ENCODE measurements around the gene DDRGK1.

DNA sequence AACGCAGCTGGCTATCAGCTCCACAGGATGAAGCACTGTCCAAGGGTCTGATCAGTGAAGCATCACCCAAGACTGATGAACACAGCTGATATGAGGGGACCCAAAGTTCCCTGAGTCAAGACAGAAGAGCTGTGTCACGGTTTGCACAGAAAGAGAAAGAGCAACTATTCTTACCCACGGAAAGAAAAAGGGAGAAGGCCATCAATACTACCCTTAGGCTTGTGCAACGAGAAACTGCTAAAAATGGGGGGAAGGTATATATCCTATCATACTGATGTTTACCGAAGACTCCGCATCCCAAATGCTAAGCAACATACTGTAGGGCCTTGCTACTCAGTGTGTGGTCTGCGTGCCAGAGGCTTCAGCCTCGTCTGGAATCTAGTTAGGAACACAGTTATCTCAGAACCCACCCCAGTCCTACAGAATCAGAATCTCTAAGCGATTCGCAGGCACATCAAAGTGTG lies 45.5 kb downstream of the DDRGK1 start:
- TF ChIP-seq YY1 (IDR thresholded peaks at IDR 0.05; ENCODE audit: insufficient read depth, insufficient read length), result no peak
- TF ChIP-seq ZNF274 (IDR thresholded peaks at IDR 0.05; ENCODE audit: low read depth, low read length), result no peak
- TF ChIP-seq SUZ12 (IDR thresholded peaks at IDR 0.05; ENCODE audit: extremely low read depth, insufficient read depth, insufficient read length), result no peak
